ENCODE results near the gene CTTN.

The CTTN gene

DNA sequence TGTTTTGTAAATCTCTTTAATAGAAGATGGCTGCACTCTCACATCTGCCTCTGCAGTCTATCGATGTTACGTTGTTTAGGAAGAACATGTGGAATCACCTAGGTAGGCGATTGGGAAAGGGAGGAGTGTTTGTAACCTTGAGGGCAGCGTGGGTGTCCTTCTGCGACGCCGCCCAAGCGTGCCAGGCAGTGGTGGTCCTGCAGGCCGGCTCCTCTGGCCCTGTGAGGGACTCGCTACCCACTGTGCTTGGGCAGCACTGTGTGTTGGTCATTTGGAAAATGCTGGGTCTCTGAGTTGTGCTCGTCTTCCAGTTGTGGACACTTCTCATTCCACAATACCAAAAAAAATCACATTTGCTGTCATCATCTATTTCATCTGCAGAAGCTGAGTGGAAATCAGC, 29.1 kb downstream of the CTTN start:
- no peak overlapping the region for H3K4me3 ChIP-seq (ENCODE audit: insufficient read depth, low read depth, low read length)
- no peaks in the 10 kb centered on the region for H3K9me3 ChIP-seq (ENCODE audit: control insufficient read depth, low read length)
- H3K4me1 ChIP-seq (ENCODE audit: control insufficient read depth, insufficient read depth, low read length): no peaks in the 10 kb centered on the region
- 94 to 97% methylated on average over 11 of the region's 11 CpGs for WGBS, 2 experiments
- H3K27me3 ChIP-seq (ENCODE audit: control insufficient read depth, insufficient read depth, low read length, poor library complexity, severe bottlenecking): no peaks in the 10 kb centered on the region
- no peak overlapping the region for H3K27ac ChIP-seq (ENCODE audit: insufficient read depth, low read depth, low read length, poor library complexity, severe bottlenecking)
- peaks cover 26% of the 10 kb centered on the region for H3K36me3 ChIP-seq (ENCODE audit: control insufficient read depth, insufficient read depth, low read length)

DNA sequence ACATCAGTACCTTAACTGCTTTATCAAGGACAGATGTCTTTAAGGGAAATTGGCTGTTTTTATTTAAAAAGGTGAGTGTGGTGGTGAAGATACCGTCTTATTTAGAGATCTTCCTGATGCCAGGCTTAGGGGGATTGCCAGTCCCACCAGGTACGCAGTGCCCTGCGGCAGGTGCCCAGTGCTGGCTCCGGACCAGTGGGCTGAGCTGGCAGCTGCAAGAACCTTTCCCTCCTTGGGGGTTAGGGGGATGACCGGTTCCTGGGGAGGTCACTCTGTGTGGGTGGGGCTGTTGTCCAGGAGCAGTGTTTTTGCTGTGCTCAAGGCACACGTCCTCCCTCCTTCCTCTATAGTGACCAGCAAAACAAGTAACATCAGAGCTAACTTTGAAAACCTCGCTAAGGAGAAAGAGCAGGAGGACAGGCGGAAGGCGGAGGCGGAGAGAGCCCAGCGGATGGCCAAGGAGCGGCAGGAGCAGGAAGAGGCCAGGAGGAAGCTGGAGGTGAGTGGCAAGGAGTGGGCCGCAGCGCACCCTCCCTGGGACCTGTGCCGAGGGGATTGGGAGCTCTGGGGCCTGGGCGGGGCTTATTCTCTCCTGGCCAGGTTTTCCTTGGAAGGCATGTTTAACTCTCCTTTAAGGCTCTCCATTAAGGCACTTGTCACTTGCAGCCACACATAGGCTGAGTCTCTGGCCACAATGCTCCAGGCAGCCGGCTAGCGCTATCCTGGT, 30.5 kb downstream of the CTTN start:
- H3K27ac ChIP-seq (ENCODE audit: insufficient read depth, low read depth, low read length, poor library complexity, severe bottlenecking): no peak overlapping the region
- H3K4me1 ChIP-seq (ENCODE audit: control insufficient read depth, insufficient read depth, low read length): no peaks in the 10 kb centered on the region
- no peak overlapping the region for H3K4me3 ChIP-seq (ENCODE audit: insufficient read depth, low read depth, low read length)
- 94 to 95% methylated on average over 18 of the region's 18 CpGs for WGBS, 2 experiments
- peaks cover 23% of the 10 kb centered on the region for H3K36me3 ChIP-seq (ENCODE audit: control insufficient read depth, insufficient read depth, low read length)
- no peaks in the 10 kb centered on the region for H3K27me3 ChIP-seq (ENCODE audit: control insufficient read depth, insufficient read depth, low read length, poor library complexity, severe bottlenecking)
- H3K9me3 ChIP-seq (ENCODE audit: control insufficient read depth, low read length): no peaks in the 10 kb centered on the region

DNA sequence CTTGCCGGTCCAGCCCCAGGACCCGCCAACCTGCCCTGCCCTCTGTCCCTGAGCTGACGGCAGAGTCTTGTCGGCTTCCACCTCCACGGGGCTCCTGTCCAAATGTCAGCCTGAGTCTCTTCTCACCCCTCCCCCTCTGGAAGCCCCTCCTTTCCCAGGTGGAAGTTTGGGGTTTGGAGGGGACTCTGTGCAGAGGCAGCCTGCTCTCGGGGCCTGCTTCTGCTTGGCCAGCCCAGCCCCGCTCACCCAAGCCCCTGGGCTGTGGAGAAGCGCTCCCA, 31.0 kb downstream of the CTTN start:
- no peaks in the 10 kb centered on the region for H3K4me1 ChIP-seq (ENCODE audit: control insufficient read depth, insufficient read depth, low read length)
- H3K27me3 ChIP-seq (ENCODE audit: control insufficient read depth, insufficient read depth, low read length, poor library complexity, severe bottlenecking): no peaks in the 10 kb centered on the region
- no peak overlapping the region for H3K27ac ChIP-seq (ENCODE audit: insufficient read depth, low read depth, low read length, poor library complexity, severe bottlenecking)
- no peaks in the 10 kb centered on the region for H3K9me3 ChIP-seq (ENCODE audit: control insufficient read depth, low read length)
- WGBS, 2 experiments: 89 to 92% methylated on average over 8 of the region's 8 CpGs
- peaks cover 28% of the 10 kb centered on the region for H3K36me3 ChIP-seq (ENCODE audit: control insufficient read depth, insufficient read depth, low read length)
- no peak overlapping the region for H3K4me3 ChIP-seq (ENCODE audit: insufficient read depth, low read depth, low read length)

DNA sequence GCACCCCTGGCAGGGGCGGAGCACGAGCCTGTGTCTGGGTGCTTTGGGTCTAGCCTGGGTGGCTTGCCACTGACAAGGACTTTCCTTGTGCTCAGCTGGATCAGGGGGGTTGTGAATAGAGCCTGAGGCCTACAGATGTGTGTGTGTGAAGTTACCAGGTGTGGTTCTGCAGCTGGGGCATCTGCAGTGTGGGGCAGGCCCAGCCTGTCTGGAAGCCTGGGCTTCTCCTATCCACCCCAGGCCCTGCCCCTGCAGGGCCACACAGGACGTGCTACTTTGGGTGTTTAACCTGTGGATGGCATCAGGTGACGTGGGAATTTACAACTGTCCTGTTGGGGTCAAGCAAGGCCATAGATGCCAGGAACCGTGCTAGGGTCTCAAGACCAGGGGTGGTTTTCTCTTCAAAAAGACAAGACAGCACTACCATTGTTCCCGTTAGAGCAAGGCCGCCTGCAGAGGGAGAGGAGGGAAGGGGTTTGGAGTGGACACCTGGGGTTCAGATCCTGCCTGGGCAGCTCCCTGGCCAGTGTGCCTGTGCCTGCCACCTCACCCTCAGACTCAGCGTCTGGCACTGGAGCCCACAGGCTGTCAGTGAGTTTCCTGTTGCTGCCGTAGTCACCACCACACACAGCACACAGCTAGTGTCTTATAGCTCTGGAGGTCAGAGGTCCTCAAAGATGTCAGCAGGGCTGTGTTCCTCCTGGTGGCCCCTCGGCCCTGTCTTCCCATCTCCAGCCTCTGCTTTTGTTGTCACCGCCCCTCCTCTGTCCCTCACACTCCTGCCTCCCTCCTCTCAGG, 31.6 kb downstream of the CTTN start:
- no peaks in the 10 kb centered on the region for H3K4me1 ChIP-seq (ENCODE audit: control insufficient read depth, insufficient read depth, low read length)
- WGBS, 2 experiments: 88 to 92% methylated on average over 11 of the region's 11 CpGs
- H3K27ac ChIP-seq (ENCODE audit: insufficient read depth, low read depth, low read length, poor library complexity, severe bottlenecking): no peak overlapping the region
- H3K9me3 ChIP-seq (ENCODE audit: control insufficient read depth, low read length): no peaks in the 10 kb centered on the region
- H3K4me3 ChIP-seq (ENCODE audit: insufficient read depth, low read depth, low read length): no peak overlapping the region
- H3K36me3 ChIP-seq (ENCODE audit: control insufficient read depth, insufficient read depth, low read length): peaks cover 31% of the 10 kb centered on the region
- no peaks in the 10 kb centered on the region for H3K27me3 ChIP-seq (ENCODE audit: control insufficient read depth, insufficient read depth, low read length, poor library complexity, severe bottlenecking)

DNA sequence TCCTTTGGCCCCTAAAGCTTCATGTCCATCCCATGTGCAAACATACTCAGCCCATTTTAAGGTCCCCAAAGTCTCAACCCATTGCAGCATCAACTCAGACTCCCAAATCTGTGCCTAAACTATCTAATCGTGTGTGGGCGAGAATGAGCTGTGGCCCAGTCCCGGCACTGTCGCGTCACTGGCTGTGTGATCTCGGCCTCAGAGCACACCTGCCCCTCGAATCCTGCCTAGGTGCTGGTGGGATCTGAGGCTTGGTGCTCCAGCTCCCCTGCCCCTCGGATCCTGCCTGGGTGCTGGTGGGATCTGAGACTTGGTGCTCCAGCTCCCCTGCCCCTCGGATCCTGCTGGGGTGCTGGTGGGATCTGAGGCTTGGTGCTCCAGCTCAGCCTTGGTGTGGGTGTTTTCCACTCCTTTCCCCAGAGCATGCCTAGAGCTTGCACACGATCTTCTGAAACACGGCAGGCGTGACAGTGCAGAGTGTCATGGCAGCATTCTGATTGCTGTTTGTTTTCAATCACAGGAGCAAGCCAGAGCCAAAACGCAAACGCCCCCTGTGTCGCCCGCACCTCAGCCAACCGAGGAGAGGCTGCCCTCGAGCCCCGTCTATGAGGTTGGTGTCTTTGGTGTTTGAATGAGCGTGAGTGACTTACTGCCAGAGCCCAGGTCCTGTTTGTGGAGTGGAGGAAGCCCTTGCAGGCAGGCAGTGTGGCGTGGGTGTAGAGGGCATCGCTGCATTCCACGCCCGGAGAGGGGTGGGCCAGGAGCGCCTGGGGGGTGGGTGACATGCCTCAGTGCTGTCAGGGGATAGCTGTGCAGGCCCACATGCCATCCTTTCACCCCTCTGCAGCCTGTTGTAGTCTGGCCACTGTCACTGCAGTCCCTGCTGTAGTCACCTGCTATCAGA, 32.6 kb downstream of the CTTN start:
- peaks cover 31% of the 10 kb centered on the region for H3K36me3 ChIP-seq (ENCODE audit: control insufficient read depth, insufficient read depth, low read length)
- H3K4me3 ChIP-seq (ENCODE audit: insufficient read depth, low read depth, low read length): no peak overlapping the region
- H3K9me3 ChIP-seq (ENCODE audit: control insufficient read depth, low read length): no peaks in the 10 kb centered on the region
- H3K27ac ChIP-seq (ENCODE audit: insufficient read depth, low read depth, low read length, poor library complexity, severe bottlenecking): no peak overlapping the region
- no peaks in the 10 kb centered on the region for H3K27me3 ChIP-seq (ENCODE audit: control insufficient read depth, insufficient read depth, low read length, poor library complexity, severe bottlenecking)
- no peaks in the 10 kb centered on the region for H3K4me1 ChIP-seq (ENCODE audit: control insufficient read depth, insufficient read depth, low read length)
- 96% methylated on average over 25 of the region's 25 CpGs for WGBS, 2 experiments

DNA sequence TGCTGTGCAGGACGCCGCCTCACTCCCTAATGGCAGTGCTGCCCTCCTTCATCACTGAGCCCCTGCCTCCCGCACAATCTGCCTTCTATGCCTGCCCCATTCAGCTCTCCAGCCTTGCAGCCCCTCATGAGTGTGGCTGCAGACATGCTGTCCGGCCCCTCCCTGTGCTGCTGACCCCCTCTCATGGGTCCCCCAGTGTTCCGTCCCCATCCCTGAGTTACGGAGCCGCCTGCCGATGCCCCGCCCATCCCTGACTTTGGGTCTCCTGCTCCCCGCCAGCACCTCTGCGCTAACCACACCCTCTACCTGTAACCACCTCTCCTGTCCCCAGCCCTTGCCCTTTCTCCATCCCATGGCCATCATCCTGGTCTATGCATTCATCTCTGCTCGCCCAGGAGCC, 33.3 kb downstream of the CTTN start:
- H3K9me3 ChIP-seq (ENCODE audit: control insufficient read depth, low read length): no peaks in the 10 kb centered on the region
- WGBS, 2 experiments: 94 to 95% methylated on average over 12 of the region's 12 CpGs

DNA sequence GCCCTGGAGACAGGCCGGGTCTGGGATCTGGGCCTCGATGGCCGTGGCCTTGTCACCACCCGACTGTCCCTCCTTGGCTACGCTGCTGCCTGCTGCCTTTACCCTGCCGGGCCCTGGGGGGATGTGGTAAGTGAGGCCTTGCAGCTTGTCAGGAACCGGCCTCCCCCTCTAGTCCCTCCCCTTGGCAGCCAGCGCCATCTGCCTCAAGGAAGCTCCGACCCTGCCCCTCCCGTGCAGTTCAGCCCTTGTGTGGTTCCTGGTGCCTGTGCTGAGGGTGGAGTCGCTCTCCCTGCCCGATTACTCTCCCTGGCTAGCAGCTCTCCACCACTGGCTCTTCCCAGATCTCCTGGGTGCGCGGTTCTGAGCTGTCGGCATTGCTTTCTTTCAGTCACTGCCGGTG, 33.7 kb downstream of the CTTN start:
- H3K4me1 ChIP-seq (ENCODE audit: control insufficient read depth, insufficient read depth, low read length): no peaks in the 10 kb centered on the region
- WGBS, 2 experiments: 86 to 91% methylated on average over 16 of the region's 16 CpGs

More for the DNA sequence above, 33.3 kb downstream of the CTTN start:
- peaks cover 33% of the 10 kb centered on the region for H3K36me3 ChIP-seq (ENCODE audit: control insufficient read depth, insufficient read depth, low read length)
- no peak overlapping the region for H3K27ac ChIP-seq (ENCODE audit: insufficient read depth, low read depth, low read length, poor library complexity, severe bottlenecking)
- H3K27me3 ChIP-seq (ENCODE audit: control insufficient read depth, insufficient read depth, low read length, poor library complexity, severe bottlenecking): no peaks in the 10 kb centered on the region
- H3K4me3 ChIP-seq (ENCODE audit: insufficient read depth, low read depth, low read length): no peak overlapping the region
- H3K4me1 ChIP-seq (ENCODE audit: control insufficient read depth, insufficient read depth, low read length): no peaks in the 10 kb centered on the region

DNA sequence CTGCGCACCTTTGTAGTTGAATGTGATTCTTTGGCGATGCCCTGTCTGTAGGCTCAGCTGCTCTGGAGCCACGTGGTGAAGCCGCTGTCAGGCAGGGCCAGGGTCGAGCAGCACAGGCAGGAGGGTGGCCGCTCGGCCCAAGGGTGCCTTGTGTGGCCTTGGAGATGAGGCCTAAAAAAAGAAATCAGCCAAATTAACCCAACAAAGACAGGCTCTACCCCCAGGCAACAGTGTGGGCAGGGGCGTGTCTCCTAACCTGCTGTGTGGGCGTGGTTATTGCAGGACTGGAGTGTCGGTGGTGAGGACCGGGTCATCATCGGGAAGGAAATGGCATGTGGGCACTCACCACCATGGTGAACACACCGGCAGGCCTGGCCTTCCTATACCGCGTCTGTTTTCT, 34.3 kb downstream of the CTTN start:
- H3K27ac ChIP-seq (ENCODE audit: insufficient read depth, low read depth, low read length, poor library complexity, severe bottlenecking): no peak overlapping the region
- no peaks in the 10 kb centered on the region for H3K9me3 ChIP-seq (ENCODE audit: control insufficient read depth, low read length)
- WGBS, 2 experiments: 86 to 90% methylated on average over 15 of the region's 15 CpGs
- H3K36me3 ChIP-seq (ENCODE audit: control insufficient read depth, insufficient read depth, low read length): peaks cover 38% of the 10 kb centered on the region
- H3K4me3 ChIP-seq (ENCODE audit: insufficient read depth, low read depth, low read length): no peak overlapping the region
- no peaks in the 10 kb centered on the region for H3K27me3 ChIP-seq (ENCODE audit: control insufficient read depth, insufficient read depth, low read length, poor library complexity, severe bottlenecking)
- H3K4me1 ChIP-seq (ENCODE audit: control insufficient read depth, insufficient read depth, low read length): no peaks in the 10 kb centered on the region

More for the DNA sequence above, 33.7 kb downstream of the CTTN start:
- Histone ChIP-seq H3K4me3 (ENCODE audit: insufficient read depth, low read depth, low read length) (no peak overlapping the region), H3K36me3 (ENCODE audit: control insufficient read depth, insufficient read depth, low read length) (peaks cover 37% of the 10 kb centered on the region), H3K27ac (ENCODE audit: insufficient read depth, low read depth, low read length, poor library complexity, severe bottlenecking) (no peak overlapping the region), H3K27me3 (ENCODE audit: control insufficient read depth, insufficient read depth, low read length, poor library complexity, severe bottlenecking) (no peaks in the 10 kb centered on the region), H3K9me3 (ENCODE audit: control insufficient read depth, low read length) (no peaks in the 10 kb centered on the region)

DNA sequence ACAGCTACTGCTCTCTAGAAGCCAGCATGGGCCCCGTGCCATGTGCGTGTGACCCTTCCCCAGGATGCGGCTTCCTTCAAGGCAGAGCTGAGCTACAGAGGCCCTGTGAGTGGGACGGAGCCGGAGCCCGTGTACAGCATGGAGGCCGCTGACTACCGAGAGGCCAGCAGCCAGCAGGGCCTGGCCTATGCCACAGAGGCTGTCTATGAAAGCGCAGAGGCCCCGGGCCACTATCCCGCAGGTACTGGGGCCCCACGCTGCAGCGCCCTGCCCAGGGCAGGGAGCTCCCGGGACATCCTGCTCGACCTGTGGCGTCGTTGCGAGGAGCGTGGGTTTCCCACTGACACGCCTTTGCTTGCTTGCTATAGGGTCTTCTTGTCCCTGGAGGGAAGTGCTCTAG, 34.7 kb downstream of the CTTN start:
- H3K4me3 ChIP-seq (ENCODE audit: insufficient read depth, low read depth, low read length): no peak overlapping the region
- H3K27me3 ChIP-seq (ENCODE audit: control insufficient read depth, insufficient read depth, low read length, poor library complexity, severe bottlenecking): no peaks in the 10 kb centered on the region
- H3K4me1 ChIP-seq (ENCODE audit: control insufficient read depth, insufficient read depth, low read length): no peaks in the 10 kb centered on the region
- 96% methylated on average over 20 of the region's 20 CpGs for WGBS, 2 experiments
- no peak overlapping the region for H3K27ac ChIP-seq (ENCODE audit: insufficient read depth, low read depth, low read length, poor library complexity, severe bottlenecking)
- H3K9me3 ChIP-seq (ENCODE audit: control insufficient read depth, low read length): no peaks in the 10 kb centered on the region
- peaks cover 38% of the 10 kb centered on the region for H3K36me3 ChIP-seq (ENCODE audit: control insufficient read depth, insufficient read depth, low read length)

DNA sequence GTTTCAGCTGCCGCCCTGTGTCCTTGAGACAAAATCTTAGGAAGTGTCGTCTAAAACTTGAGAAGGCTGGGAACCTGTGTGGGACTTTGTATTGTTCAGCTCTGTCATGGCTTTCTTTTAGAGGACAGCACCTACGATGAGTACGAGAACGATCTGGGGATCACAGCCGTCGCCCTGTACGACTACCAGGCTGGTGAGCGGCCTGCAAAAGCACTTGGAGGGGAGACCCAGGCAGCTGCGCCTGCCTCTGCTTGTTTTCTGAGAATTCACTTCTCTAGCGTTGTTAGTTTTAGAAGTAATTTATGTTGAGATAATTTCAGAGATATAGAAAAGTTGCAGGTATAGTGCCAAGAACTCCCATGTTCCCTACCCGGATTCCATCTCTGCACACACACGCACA, 35.2 kb downstream of the CTTN start:
- Histone ChIP-seq H3K27me3 (ENCODE audit: control insufficient read depth, insufficient read depth, low read length, poor library complexity, severe bottlenecking) (no peaks in the 10 kb centered on the region), H3K36me3 (ENCODE audit: control insufficient read depth, insufficient read depth, low read length) (peaks cover 38% of the 10 kb centered on the region), H3K9me3 (ENCODE audit: control insufficient read depth, low read length) (no peaks in the 10 kb centered on the region), H3K4me3 (ENCODE audit: insufficient read depth, low read depth, low read length) (no peak overlapping the region), H3K4me1 (ENCODE audit: control insufficient read depth, insufficient read depth, low read length) (no peaks in the 10 kb centered on the region), H3K27ac (ENCODE audit: insufficient read depth, low read depth, low read length, poor library complexity, severe bottlenecking) (no peak overlapping the region)
- 95 to 97% methylated on average over 13 of the region's 13 CpGs for WGBS, 2 experiments
